Kidney (tissue), 14 donors: ENCODE measurements around the gene VILL. TPM values are rescaled to one million over a fixed set of nuclear protein-coding genes. Genes with fewer than 3 reads are reported as not detected.
A peak's percentile ranks its signal among the peaks of the same experiment; 100 is the strongest.

ENCODE experiments used
- DNase-seq, 5 donors: peaks; one replicate each; pipeline ENCODE4 v3.0.0-alpha.2; 2013 to 2020
- FAIRE-seq: peaks from 2 replicates; lab custom pipeline; 2012; peaks lifted over from hg19 to GRCh38; lab: Jason Lieb, UNC
- H3K27ac ChIP-seq, 2 donors: one replicate each; pipeline ENCODE4 v1.7.0; 2013; ENCODE audit warnings: low read depth in 2 of 2, low read length in 2 of 2, inconsistent platforms in 1 of 2
- H3K27me3 ChIP-seq: one replicate; pipeline ENCODE4 v1.7.1; 2013; ENCODE audit warnings: low read length, inconsistent platforms; ENCODE audit not compliant: control insufficient read depth, insufficient read depth
- H3K36me3 ChIP-seq, 3 donors: one replicate each; pipeline versions ENCODE4 v1.7.0 to v1.7.1; 2013; ENCODE audit warnings: low read length in 3 of 3, control low read depth in 1 of 3, inconsistent platforms in 1 of 3; ENCODE audit not compliant: insufficient read depth in 3 of 3, control insufficient read depth in 2 of 3
- H3K4me1 ChIP-seq, 3 donors: one replicate each; pipeline versions ENCODE4 v1.7.0 to v1.7.1; 2013; ENCODE audit warnings: low read length in 3 of 3, inconsistent platforms in 1 of 3, low read depth in 1 of 3; ENCODE audit not compliant: control insufficient read depth in 2 of 3, insufficient read depth in 2 of 3
- H3K4me3 ChIP-seq, 3 donors: one replicate each; pipeline versions ENCODE4 v1.7.0 to v1.8.1; 2013; ENCODE audit warnings: low read length in 3 of 3, control low read depth in 1 of 3, inconsistent platforms in 1 of 3
- H3K9ac ChIP-seq, 3 donors: one replicate each; pipeline versions ENCODE4 v1.7.0 to v1.7.1; 2013; ENCODE audit warnings: low read length in 3 of 3, control low read depth in 1 of 3, inconsistent platforms in 1 of 3
- H3K9me3 ChIP-seq, 3 donors: one replicate each; pipeline versions ENCODE4 v1.7.0 to v1.7.1; 2013; ENCODE audit warnings: low read length in 3 of 3, control low read depth in 1 of 3, inconsistent platforms in 1 of 3; ENCODE audit not compliant: control insufficient read depth in 2 of 3, insufficient read depth in 1 of 3
- CTCF ChIP-seq: IDR thresholded peaks from 3 replicates; pipeline ENCODE4 v1.5.1; 2012; ENCODE audit warnings: mild to moderate bottlenecking, moderate library complexity, borderline replicate concordance; ENCODE audit not compliant: insufficient read depth; ENCODE audit errors: extremely low read depth
- intact Hi-C: fragments of 100-400 bp; cut with DNase I; formaldehyde crosslinking; loops from one replicate; pipeline ENCODE4 v1.11.1; 2022
- polyA plus RNA-seq: library from polyadenylated mRNA; stranded (reverse); fragments of 350-450 nt; fragmentation: Illumina TruSeq; extraction: RNeasy Lipid Tissue Mini Kit (QIAGEN cat#74804); gene quantifications from one replicate; pipeline ENCODE4 v1.2.3, GENCODE V29; 2014; ENCODE audit warnings: low read depth, low replicate concordance; ENCODE audit not compliant: insufficient read depth
- total RNA-seq: library from RNA; stranded (reverse); fragmentation: NEBNext Ultra II Directional; extraction: Animal tissue kit (Norgen Biotek cat#: 25700); gene quantifications from one replicate; pipeline ENCODE4 v1.2.1, GENCODE V29; 2021
- donor health status: control.
- donor health status: control.
- donor health status: control.
- donor health status: control.
- donor health status: control.
- donor health status: DM: yes; HTN: yes; CAD: no.
- donor health status: Normal renal cell carcinoma (clear cell type).

The VILL gene
- total and polyA plus RNA-seq, 2 donors from 2014 or later: 7.4 to 7.6 TPM

GRCh38 chr3:37953707-37954394 is 36.7 kb upstream of the VILL start:
- H3K36me3 ChIP-seq: peaks cover 0 to 6% (median 6%) of the 10 kb centered on the region in 3 donors
- no peaks in the 10 kb centered on the region for H3K9me3 ChIP-seq
- FAIRE-seq: no peak
- no peaks in the 10 kb centered on the region for H3K27me3 ChIP-seq
- no peak overlapping the region for H3K9ac ChIP-seq
- intact Hi-C loops: no loop called here
- peak overlapping the region in 1 of 2 donors; percentile 45 for H3K27ac ChIP-seq
- H3K4me3 ChIP-seq: no peak overlapping the region
- no peak for TF ChIP-seq CTCF
- H3K4me1 ChIP-seq: peaks cover 3 to 25% (median 3%) of the 10 kb centered on the region in 3 donors
- no peak for DNase-seq

- Histone ChIP-seq H3K27ac (peak overlapping the region in 1 of 2 donors; percentile 23), H3K4me3 (no peak overlapping the region), H3K36me3 (peaks cover 0 to 6% (median 5%) of the 10 kb centered on the region in 3 donors), H3K27me3 (no peaks in the 10 kb centered on the region), H3K9me3 (no peaks in the 10 kb centered on the region), H3K4me1 (peaks cover 3 to 27% (median 8%) of the 10 kb centered on the region in 3 donors), H3K9ac (no peak overlapping the region)
- FAIRE-seq (no peak), DNase-seq (no peak)
- intact Hi-C loops: no loop called here
- no peak for TF ChIP-seq CTCF
These were observed 35.7 kb upstream of the VILL start for GRCh38 chr3:37954881-37955280.

- FAIRE-seq: no peak
- intact Hi-C loops: no loop called here
- no peak for DNase-seq
- no peak overlapping the region for H3K9ac ChIP-seq
- peaks cover 0 to 6% (median 4%) of the 10 kb centered on the region in 3 donors for H3K36me3 ChIP-seq
- no peaks in the 10 kb centered on the region for H3K27me3 ChIP-seq
- H3K9me3 ChIP-seq: no peaks in the 10 kb centered on the region
- no peak for TF ChIP-seq CTCF
- H3K4me1 ChIP-seq: peaks cover 3 to 29% (median 10%) of the 10 kb centered on the region in 3 donors
- no peak overlapping the region for H3K4me3 ChIP-seq
- H3K27ac ChIP-seq: peak overlapping the region in 1 of 2 donors; percentile 80
These were observed 34.5 kb upstream of the VILL start for GRCh38 chr3:37955918-37956707.
